Fibroblast of lung (primary cell): ENCODE results near the gene IFI16. TPM values are rescaled to one million over a fixed set of nuclear protein-coding genes. Genes with fewer than 3 reads are reported as not detected.
A peak's percentile ranks its signal among the peaks of the same experiment; 100 is the strongest.

Source experiments
- DNase-seq, 2 donors: peaks; one replicate each; pipeline versions ENCODE4 v3.0.0 to v3.0.0-alpha.2; 2010; ENCODE audit warnings: low read depth in 2 of 2
- H2AFZ ChIP-seq: 2 replicates; pipeline ENCODE4 v1.5.1; 2012; ENCODE audit warnings: low read length, control low read depth, inconsistent platforms
- H3K27ac ChIP-seq: 2 replicates; pipeline ENCODE4 v1.5.1; 2011; ENCODE audit warnings: low read length, control low read depth; ENCODE audit not compliant: insufficient read depth
- H3K27me3 ChIP-seq: 2 replicates; pipeline ENCODE4 v1.5.1; 2011; ENCODE audit warnings: mild to moderate bottlenecking, low read length; ENCODE audit not compliant: control insufficient read depth, insufficient read depth
- H3K36me3 ChIP-seq: 2 replicates; pipeline ENCODE4 v1.5.1; 2011; ENCODE audit warnings: low read length; ENCODE audit not compliant: control insufficient read depth, insufficient read depth
- H3K4me1 ChIP-seq: 2 replicates; pipeline ENCODE4 v1.5.1; 2011; ENCODE audit warnings: low read length; ENCODE audit not compliant: control insufficient read depth, insufficient read depth; ENCODE audit errors: extremely low read depth
- H3K4me2 ChIP-seq: 2 replicates; pipeline ENCODE4 v1.5.1; 2011; ENCODE audit warnings: low read length, control low read depth; ENCODE audit not compliant: insufficient read depth; ENCODE audit errors: extremely low read depth
- H3K4me3 ChIP-seq, 4 experiments: fragments of 200-600 bp in 1 of 4; sonication (generic) in 1 of 4; replicated peaks in 1 of 4; 2 replicates each; pipeline ENCODE4 v1.5.1; 2011 to 2016; ENCODE audit warnings: low read length in 4 of 4, low read depth in 3 of 4, mild to moderate bottlenecking in 3 of 4, control low read depth in 2 of 4, inconsistent platforms in 1 of 4, mixed read lengths in 1 of 4; ENCODE audit not compliant: insufficient read depth in 1 of 4; ENCODE audit errors: control extremely low read depth in 1 of 4
- H3K79me2 ChIP-seq: 2 replicates; pipeline ENCODE4 v1.5.1; 2012; ENCODE audit warnings: mild to moderate bottlenecking, low read length, inconsistent platforms; ENCODE audit not compliant: control insufficient read depth, insufficient read depth
- H3K9ac ChIP-seq: 2 replicates; pipeline ENCODE4 v1.5.1; 2011; ENCODE audit warnings: mild to moderate bottlenecking, low read length, control low read depth; ENCODE audit not compliant: insufficient read depth
- H3K9me3 ChIP-seq: 2 replicates; pipeline ENCODE4 v1.5.1; 2012; ENCODE audit warnings: low read depth, low read length; ENCODE audit not compliant: control insufficient read depth, insufficient read depth
- H4K20me1 ChIP-seq: 2 replicates; pipeline ENCODE4 v1.5.1; 2011; ENCODE audit warnings: low read length; ENCODE audit not compliant: control insufficient read depth, insufficient read depth; ENCODE audit errors: extremely low read depth
- EZH2 ChIP-seq: IDR thresholded peaks from 2 replicates; pipeline ENCODE4 v1.5.1; 2012; ENCODE audit warnings: low read length, control low read depth, mild to moderate bottlenecking; ENCODE audit errors: missing control alignments
- polyA plus RNA-seq, 2 donors: library from polyadenylated mRNA; depleted of rRNA in 1 of 2; stranded (reverse) in 1 of 2; unstranded in 1 of 2; fragments of >200 nt; gene quantifications; 2 replicates each; pipeline ENCODE4 v1.2.1, GENCODE V29; 2011 to 2012; ENCODE audit warnings: missing spikeins in 1 of 2
- total RNA-seq: library from RNA; depleted of rRNA; stranded (reverse); fragments of >200 nt; gene quantifications from 2 replicates; pipeline ENCODE4 v1.2.1, GENCODE V29; 2014
- TF ChIP-seq, protein P1 (sequence below), 2 donors: IDR thresholded peaks in 1 of 2; conservative IDR thresholded peaks in 1 of 2; 1 replicate in 1 of 2; 2 replicates in 1 of 2; pipeline ENCODE4 v1.5.1; 2011 to 2012; ENCODE audit warnings: low read length in 2 of 2, control low read depth in 1 of 2, inconsistent platforms in 1 of 2, low read depth in 1 of 2, mild to moderate bottlenecking in 1 of 2

Gene IFI16
- total and polyA plus RNA-seq, 2 donors (not counting 1 experiment from before 2014, with no cell fraction given): 141 to 223 TPM

DNA sequence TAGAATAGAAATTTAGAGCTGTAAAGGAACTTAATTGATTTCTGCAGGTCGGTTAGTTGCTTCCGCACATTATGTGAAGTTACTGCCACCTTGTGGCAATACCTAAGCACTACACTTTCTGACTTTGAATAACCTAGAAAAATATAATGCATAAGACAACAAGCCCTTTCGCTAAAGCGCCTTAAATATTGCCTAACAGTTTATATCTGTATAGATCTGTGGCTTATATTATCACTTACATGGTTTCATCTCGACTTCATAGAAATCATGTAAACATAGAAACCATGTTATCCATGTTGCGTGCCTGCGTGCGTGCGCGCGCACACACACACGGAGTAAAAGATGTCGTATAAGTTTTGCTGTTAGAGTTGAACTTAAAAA, 10.9 kb upstream of the IFI16 start:
- Histone ChIP-seq H3K9ac (peak overlapping the region; percentile 40), H3K27ac (peak overlapping the region; percentile 99), H2AFZ (peak overlapping the region; percentile 73), H3K4me3 (peak overlapping the region; percentile 70 to 92 (median 76)), H3K9me3 (no peaks in the 10 kb centered on the region), H3K4me2 (peak overlapping the region; percentile 99), H4K20me1 (no peaks in the 10 kb centered on the region), H3K36me3 (no peaks in the 10 kb centered on the region), H3K4me1 (peaks cover 8% of the 10 kb centered on the region), H3K27me3 (no peaks in the 10 kb centered on the region), H3K79me2 (no peaks in the 10 kb centered on the region)
- peak; percentile 48 to 79 for DNase-seq
- no peak for TF ChIP-seq EZH2
- TF ChIP-seq, protein P1, sequence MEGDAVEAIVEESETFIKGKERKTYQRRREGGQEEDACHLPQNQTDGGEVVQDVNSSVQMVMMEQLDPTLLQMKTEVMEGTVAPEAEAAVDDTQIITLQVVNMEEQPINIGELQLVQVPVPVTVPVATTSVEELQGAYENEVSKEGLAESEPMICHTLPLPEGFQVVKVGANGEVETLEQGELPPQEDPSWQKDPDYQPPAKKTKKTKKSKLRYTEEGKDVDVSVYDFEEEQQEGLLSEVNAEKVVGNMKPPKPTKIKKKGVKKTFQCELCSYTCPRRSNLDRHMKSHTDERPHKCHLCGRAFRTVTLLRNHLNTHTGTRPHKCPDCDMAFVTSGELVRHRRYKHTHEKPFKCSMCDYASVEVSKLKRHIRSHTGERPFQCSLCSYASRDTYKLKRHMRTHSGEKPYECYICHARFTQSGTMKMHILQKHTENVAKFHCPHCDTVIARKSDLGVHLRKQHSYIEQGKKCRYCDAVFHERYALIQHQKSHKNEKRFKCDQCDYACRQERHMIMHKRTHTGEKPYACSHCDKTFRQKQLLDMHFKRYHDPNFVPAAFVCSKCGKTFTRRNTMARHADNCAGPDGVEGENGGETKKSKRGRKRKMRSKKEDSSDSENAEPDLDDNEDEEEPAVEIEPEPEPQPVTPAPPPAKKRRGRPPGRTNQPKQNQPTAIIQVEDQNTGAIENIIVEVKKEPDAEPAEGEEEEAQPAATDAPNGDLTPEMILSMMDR (conservative IDR thresholded peaks at IDR 0.05 in 1 of 2, IDR thresholded peaks at IDR 0.05 in 1 of 2; ENCODE audit: low read depth in 1 of 2, low read length in 2 of 2): peak; percentile 82 to 83

GRCh38 chr1:158999316-159000069, 10.2 kb upstream of the IFI16 start:
- no peaks in the 10 kb centered on the region for H4K20me1 ChIP-seq
- H2AFZ ChIP-seq: peak overlapping the region; percentile 78
- H3K79me2 ChIP-seq: no peaks in the 10 kb centered on the region
- H3K27ac ChIP-seq: peak overlapping the region; percentile 99
- H3K4me1 ChIP-seq: peaks cover 8% of the 10 kb centered on the region
- H3K9me3 ChIP-seq: no peaks in the 10 kb centered on the region
- no peaks in the 10 kb centered on the region for H3K27me3 ChIP-seq
- peak overlapping the region; percentile 80 for H3K9ac ChIP-seq
- no peaks in the 10 kb centered on the region for H3K36me3 ChIP-seq
- DNase-seq: peak; percentile 94 to 98
- peak overlapping the region; percentile 70 to 92 (median 76) for H3K4me3 ChIP-seq
- TF ChIP-seq EZH2: no peak
- TF ChIP-seq, protein P1 (conservative IDR thresholded peaks at IDR 0.05 in 1 of 2, IDR thresholded peaks at IDR 0.05 in 1 of 2; ENCODE audit: low read depth in 1 of 2, low read length in 2 of 2): no peak
- H3K4me2 ChIP-seq: peak overlapping the region; percentile 99

GRCh38 chr1:159000070-159000409, 9.7 kb upstream of the IFI16 start:
- H3K9ac ChIP-seq: peak overlapping the region; percentile 80
- peak overlapping the region; percentile 70 to 92 (median 76) for H3K4me3 ChIP-seq
- no peaks in the 10 kb centered on the region for H4K20me1 ChIP-seq
- no peaks in the 10 kb centered on the region for H3K9me3 ChIP-seq
- no peaks in the 10 kb centered on the region for H3K27me3 ChIP-seq
- peak overlapping the region; percentile 99 for H3K27ac ChIP-seq
- TF ChIP-seq, protein P1 (conservative IDR thresholded peaks at IDR 0.05 in 1 of 2, IDR thresholded peaks at IDR 0.05 in 1 of 2; ENCODE audit: low read depth in 1 of 2, low read length in 2 of 2): no peak
- no peak for TF ChIP-seq EZH2
- H3K4me2 ChIP-seq: peak overlapping the region; percentile 99
- no peaks in the 10 kb centered on the region for H3K36me3 ChIP-seq
- H3K79me2 ChIP-seq: no peaks in the 10 kb centered on the region
- peaks cover 8% of the 10 kb centered on the region for H3K4me1 ChIP-seq
- DNase-seq: no peak
- H2AFZ ChIP-seq: peak overlapping the region; percentile 78
